Retinal pigment epithelial cell (primary cell): ENCODE measurements around the gene IFI44L.

Source experiments
- DNase-seq: peaks from one replicate; pipeline ENCODE4 v3.0.0-alpha.2; 2010; ENCODE audit warnings: low read depth
- H3K4me3 ChIP-seq: 2 replicates; pipeline ENCODE4 v1.5.1; 2011; ENCODE audit warnings: mild to moderate bottlenecking, low read length, control low read depth, moderate library complexity
- CTCF ChIP-seq: conservative IDR thresholded peaks from 2 replicates; pipeline ENCODE4 v1.5.1; 2011; ENCODE audit warnings: low read depth, low read length, control low read depth, inconsistent platforms

The IFI44L gene

GRCh38 chr1:78619803-78620579 lies at the start of gene IFI44L:
TSS of gene IFI44L (plus strand) at chr1:78620448. CDS start at chr1:78627916, 7,468 bp downstream.
- peak within 1 kb of the TSS; percentile 34 for H3K4me3 ChIP-seq
- peak; percentile 15 for DNase-seq
- TF ChIP-seq CTCF = no peak

GRCh38 chr1:78570539-78570938 lies 49.7 kb upstream of the IFI44L start:
- DNase-seq = no peak
- peak; percentile 3 for TF ChIP-seq CTCF
- H3K4me3 ChIP-seq = no peak overlapping the region

GRCh38 chr1:78577257-78578100 lies 42.8 kb upstream of the IFI44L start:
- DNase-seq = no peak
- no peak for TF ChIP-seq CTCF
- H3K4me3 ChIP-seq = no peak overlapping the region

GRCh38 chr1:78586572-78586971 lies 33.7 kb upstream of the IFI44L start:
- no peak overlapping the region for H3K4me3 ChIP-seq
- no peak for DNase-seq
- no peak for TF ChIP-seq CTCF

GRCh38 chr1:78587211-78587610 lies 33.0 kb upstream of the IFI44L start:
- no peak overlapping the region for H3K4me3 ChIP-seq
- DNase-seq = no peak
- TF ChIP-seq CTCF = no peak

GRCh38 chr1:78591971-78592370 lies 28.3 kb upstream of the IFI44L start:
- no peak overlapping the region for H3K4me3 ChIP-seq
- no peak for TF ChIP-seq CTCF
- no peak for DNase-seq
